NCI-H2029 treated with DMSO at 0.1 percent for 48 hours (cell line): Measurements from ENCODE around the gene KCNF1.

Source experiments
- DNase-seq: peaks from one replicate; lab custom pipeline; 2025; lab: John Stamatoyannopoulos, UW

The KCNF1 gene

GRCh38 chr2:10919410-10919770, 7.7 kb downstream of the KCNF1 start:
- no peak for DNase-seq

- peak; percentile 59 for DNase-seq
Observed at GRCh38 chr2:10919771-10920621, 8.3 kb downstream of the KCNF1 start.

DNA sequence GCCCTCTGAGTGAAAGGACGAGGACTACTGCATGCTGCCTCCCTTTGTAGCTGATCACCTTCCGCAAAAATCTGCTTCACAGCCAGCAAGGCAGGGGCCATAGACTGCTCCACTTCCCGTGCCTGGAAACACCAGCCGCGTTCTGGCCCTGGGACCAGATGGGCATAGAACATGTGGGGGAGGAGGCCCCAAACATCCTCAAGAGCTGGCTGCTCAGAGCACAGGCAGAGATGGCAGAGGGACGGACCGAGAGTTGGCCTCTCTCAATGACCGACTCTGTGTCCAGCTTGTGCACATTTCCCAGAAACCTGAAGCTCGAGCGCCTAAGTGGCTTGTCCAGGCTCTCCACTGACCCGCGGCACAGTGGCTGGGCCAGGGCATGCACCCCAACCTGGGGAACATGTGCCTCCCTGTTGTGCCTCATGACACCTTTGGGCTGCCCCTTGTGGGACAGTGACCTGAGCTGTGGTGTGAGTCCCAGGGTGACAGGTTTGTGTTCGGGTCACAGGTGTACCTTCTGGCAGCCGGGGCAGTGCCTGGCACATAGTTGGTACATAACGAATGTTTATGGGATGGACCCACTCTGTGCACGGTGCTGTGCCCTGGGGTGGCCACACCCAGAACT, 9.1 kb downstream of the KCNF1 start:
- DNase-seq: no peak

DNA sequence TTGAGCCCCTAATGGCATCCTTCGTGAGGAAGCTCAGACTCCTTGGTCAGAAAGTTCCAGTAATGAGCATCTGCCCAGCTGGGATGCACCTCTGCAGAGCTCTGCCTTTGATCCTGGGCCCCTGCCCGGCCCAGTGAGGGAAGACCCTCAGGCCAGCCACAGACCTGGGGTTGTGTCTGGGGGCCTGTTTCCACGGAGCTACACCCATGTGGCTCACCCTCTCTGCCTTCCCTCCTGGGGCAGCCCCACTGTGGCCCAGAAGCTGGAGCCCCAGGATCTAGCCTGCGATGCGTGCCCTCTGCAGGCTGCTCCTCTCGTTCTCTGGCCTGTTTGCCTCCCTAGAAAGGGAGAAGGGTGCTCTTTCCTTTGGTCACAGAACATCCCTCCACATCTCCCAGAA, 9.8 kb downstream of the KCNF1 start:
- no peak for DNase-seq

GRCh38 chr2:10922307-10923007, 10.7 kb downstream of the KCNF1 start:
- DNase-seq: no peak

DNA sequence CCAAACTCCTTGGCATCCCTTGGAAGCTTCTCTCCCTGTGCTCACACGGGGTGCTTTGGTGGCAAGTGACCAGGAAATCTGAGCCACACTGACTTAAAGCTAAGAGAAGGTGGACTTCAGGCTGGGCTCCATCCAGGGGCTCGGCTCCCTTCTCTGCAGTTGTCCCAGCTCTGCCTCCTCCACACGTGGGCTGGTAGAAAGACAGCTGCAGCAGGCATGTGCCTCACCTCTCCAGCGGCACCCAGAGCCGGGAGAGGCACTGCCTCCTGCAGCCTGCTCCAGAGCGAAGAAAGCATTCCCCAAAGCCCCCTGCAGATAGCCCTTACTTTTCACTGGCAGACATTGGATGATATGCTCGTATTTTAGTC, 11.3 kb downstream of the KCNF1 start:
- no peak for DNase-seq

GRCh38 chr2:10923965-10924364, 12.2 kb downstream of the KCNF1 start:
- DNase-seq: no peak

DNA sequence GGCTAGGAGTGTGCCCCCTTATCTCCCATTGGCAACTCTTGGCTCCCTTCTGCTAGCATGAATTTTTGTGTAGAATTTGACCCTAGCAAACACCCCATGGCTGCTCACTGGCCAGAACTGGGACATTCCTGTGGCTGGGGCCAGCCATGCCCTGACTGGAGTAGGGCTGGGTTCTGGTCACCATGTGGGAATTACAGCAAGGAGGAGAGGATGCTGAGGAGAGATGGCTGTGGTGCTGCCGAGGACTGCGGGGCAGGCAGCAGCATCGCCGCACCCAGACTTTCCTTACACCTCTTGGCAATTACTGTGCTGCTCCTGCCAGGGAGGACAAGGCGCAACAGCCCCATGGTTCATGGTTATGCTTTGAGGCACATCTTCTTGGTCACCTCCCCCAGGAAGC, 12.7 kb downstream of the KCNF1 start:
- DNase-seq: no peak

- DNase-seq: no peak
Observed at GRCh38 chr2:10924859-10925258, 13.1 kb downstream of the KCNF1 start.

- DNase-seq: no peak
Observed at GRCh38 chr2:10926191-10926820, 14.6 kb downstream of the KCNF1 start.

GRCh38 chr2:10930721-10931516, 19.2 kb downstream of the KCNF1 start:
- no peak for DNase-seq

GRCh38 chr2:10931710-10932255, 20.0 kb downstream of the KCNF1 start:
- DNase-seq: no peak

- DNase-seq: no peak
Observed at GRCh38 chr2:10932345-10933151, 20.8 kb downstream of the KCNF1 start.

- no peak for DNase-seq
Observed at GRCh38 chr2:10933700-10934225, 22.0 kb downstream of the KCNF1 start.

- DNase-seq: no peak
Observed at GRCh38 chr2:10934308-10934978, 22.7 kb downstream of the KCNF1 start.

GRCh38 chr2:10934979-10935350, 23.2 kb downstream of the KCNF1 start:
- peak; percentile 7 for DNase-seq

DNA sequence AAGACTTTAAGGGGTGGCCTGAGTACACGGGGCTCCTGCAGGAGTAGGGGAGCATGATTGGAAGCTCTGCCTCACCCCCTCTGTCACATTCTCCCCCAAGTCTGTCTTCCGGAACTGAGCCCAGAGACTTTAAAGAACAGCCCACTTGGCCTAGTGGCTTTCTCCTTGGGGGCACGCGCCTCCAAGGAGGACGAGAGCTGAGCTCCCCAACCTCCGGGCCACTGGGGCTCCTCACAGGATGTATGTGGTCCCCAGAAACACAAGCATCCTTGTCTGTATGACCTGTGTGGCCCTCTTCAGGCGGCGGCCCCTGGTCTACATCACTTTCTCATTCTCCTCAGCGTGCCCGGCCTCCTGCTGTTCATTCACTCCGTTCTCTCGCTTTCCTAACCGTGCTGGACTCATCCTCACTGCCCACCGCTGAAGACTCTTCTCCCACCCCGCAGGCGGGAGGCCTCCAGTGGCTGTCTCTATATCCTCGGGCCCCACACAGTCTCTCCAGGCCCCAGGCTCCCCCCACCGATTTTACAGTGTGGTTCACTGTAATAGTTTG, 23.7 kb downstream of the KCNF1 start:
- DNase-seq: no peak

DNA sequence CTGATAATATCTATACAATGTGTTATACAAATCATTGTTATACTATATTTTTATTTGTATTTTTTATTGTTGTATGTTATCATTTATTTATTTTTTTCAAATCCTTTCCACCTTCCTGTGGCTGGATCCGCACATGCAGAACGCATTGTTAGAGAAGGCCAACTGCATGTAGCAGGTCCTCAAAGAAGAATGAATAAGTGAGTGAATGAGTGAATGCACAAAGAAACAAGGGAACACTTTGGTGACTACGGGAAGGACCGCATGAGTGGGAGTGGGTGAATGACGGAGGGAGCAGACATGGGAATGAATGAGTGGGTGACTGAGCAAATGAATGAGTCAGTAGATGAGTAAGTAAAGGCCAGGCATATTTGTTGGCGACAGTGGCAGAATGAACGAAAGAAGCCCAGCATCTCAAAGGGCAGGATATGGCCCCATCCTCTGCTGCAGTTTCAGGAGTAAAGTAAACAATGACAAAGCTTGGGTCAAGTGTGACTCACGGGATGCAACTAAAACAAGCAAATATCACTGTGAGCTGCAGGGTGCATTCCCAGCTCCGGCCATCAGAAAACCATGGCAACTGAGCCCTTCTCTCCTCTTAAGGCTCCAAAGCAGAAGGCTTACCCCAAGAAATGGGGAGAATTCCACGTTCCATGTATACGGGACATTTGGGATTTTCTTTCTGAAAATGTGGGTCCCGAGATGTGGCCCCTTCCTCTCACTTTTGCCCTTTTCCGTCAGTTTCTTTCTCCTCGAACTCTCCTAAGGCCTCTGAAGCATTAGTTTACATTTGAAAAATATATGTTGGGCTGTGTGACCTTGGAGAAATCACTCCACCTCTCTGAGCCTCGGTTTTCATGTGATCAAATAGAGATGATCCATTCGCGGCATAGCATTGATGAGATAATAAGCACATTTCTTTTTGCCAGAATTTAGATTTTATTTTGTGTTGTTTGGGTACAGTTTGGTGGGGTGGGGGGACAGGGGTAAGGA, 24.5 kb downstream of the KCNF1 start:
- no peak for DNase-seq
